Forelimb muscle (tissue), 1 donor: ENCODE measurements around the gene DCAF10. TPM values are rescaled to one million over a fixed set of nuclear protein-coding genes. Genes with fewer than 3 reads are reported as not detected.
"Not testable (repeated sequence)": the region's sequence is repeated elsewhere in the genome, so short reads cannot be mapped to it uniquely, and the experiment has no call there.

Source experiments
- DNase-seq: peaks from one replicate; pipeline ENCODE4 v3.0.0-alpha.2; 2013; ENCODE audit warnings: low read depth
- polyA plus RNA-seq: library from polyadenylated mRNA; unstranded; fragments of 120-200 nt; gene quantifications from one replicate; pipeline ENCODE4 v1.2.1, GENCODE V29; 2013; ENCODE audit not compliant: insufficient read length

DCAF10 gene, protein sequence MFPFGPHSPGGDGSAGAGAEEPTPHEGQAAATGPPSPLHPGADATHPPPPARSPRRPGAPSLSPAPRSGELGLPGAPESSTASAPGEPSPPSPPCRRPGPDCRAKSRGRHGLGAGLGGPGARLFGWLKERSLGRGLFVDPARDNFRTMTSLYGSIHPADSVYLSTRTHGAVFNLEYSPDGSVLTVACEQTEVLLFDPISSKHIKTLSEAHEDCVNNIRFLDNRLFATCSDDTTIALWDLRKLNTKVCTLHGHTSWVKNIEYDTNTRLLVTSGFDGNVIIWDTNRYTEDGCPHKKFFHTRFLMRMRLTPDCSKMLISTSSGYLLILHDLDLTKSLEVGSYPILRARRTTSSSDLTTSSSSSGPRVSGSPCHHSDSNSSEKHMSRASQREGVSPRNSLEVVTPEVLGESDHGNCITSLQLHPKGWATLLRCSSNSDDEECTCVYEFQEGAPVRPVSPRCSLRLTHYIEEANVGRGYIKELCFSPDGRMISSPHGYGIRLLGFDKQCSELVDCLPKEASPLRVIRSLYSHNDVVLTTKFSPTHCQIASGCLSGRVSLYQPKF
- polyA plus RNA-seq = 21.1 TPM

DNA sequence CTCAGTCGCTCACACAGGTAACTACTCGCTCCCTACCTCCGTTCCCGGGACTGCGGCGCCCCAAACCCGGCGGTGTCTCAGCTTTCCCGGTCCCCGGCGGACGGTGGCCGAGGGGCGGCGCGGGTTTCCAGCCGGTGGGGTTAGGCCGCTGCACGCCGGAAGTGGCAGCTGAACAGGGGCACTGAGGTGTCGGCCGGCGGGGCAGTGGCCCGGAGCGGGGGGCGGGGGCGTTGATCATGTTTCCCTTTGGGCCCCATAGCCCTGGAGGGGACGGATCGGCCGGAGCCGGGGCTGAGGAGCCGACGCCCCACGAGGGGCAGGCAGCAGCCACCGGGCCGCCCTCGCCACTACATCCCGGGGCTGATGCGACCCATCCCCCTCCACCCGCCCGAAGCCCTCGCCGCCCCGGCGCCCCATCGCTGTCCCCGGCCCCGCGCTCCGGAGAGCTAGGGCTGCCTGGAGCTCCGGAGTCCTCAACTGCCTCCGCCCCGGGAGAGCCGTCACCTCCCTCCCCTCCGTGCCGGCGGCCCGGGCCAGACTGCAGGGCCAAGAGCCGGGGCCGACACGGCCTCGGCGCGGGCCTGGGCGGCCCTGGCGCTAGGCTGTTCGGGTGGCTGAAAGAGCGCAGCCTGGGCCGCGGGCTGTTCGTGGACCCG, at the start of gene DCAF10:
Gene DCAF10 (plus strand): TSS at position 167 of the 656 bp plus-strand sequence. CDS start 70 bp downstream, at position 237.
- DNase-seq = no peak

DNA sequence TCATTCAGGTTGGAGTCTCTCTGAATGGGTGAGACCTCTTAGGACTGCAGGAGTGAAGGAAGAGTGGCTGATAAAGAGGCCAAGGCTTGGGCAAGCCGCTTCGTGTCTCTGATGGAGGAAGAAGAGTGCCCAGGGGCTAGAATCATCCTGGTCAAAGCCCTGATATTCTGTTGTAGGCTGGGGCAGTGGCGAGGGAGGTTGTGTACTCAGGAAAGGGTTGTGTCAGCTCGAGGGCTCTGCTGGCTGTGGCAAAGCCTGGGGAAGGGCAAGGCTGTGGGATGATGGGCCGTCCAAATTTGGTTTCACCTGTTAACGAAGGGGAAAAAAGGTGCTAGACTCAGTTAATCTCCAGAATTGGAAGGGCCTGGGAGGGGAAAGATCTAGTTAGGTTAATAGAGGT, 49.4 kb upstream of the DCAF10 start:
- no peak for DNase-seq

DNA sequence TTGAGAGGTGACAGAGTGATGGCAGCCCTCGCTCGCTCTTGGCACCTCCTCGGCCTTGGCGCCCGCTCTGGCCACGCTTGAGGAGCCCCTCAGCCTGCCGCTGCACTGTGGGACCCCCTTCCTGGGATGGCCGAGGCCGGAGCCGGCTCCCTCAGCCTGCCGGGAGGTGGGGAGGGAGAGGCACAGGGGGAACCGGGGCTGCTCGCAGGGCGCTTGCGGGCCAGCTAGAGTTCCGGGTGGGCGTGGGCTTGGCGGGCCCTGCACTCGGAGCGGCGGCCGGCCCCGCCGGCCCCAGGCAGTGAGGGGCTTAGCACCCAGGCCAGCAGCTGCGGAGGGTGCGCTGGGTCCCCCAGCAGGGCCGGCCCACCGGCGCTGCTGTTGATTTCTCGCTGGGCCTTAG, 48.9 kb upstream of the DCAF10 start:
- not testable (repeated sequence) for DNase-seq

GRCh38 chr9:37752112-37752511, 48.5 kb upstream of the DCAF10 start:
- DNase-seq = not testable (repeated sequence)

DNA sequence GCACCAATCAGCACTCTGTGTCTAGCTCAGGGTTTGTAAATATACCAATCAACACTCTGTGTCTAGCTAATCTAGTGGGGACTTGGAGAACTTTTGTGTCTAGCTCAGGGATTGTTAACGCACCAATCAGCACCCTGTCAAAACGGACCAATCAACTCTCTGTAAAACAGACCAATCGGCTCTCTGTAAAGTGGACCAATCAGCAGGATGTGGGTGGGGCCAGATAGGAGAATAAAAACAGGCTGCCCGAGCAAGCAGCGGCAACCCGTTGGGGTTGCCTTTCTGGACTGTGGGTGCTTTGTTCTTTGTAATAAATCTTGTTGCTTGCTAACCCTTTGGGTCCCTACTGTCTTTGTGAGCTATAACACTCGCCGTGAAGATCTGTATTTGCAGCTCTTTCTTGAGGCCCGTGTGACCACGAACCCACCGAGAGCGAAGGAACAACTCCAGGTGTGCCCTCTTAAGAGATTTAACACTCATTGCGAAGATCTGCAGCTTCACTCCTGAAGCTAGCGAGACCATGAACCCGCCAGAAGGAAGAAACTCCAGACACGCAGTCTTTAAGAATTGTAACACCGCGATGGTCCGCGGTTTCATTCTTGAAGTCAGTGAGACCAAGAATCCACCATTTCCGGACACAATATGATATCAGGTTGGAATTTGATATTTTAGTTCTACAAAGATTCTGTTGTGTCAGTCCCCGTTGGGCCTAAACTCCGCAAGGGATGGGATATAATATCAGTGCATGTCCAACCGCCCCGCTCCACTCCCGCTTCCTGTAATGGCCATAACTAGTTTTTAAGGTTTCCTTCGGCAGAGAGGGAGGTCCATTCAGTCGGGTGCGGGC, 47.7 kb upstream of the DCAF10 start:
- DNase-seq = no peak

GRCh38 chr9:37753489-37754190, 47.0 kb upstream of the DCAF10 start, which contains the start of gene TRMT10B:
Gene TRMT10B (plus strand): TSS chr9:37753805. CDS start chr9:37761932, 8,127 bp downstream.
- DNase-seq = peak; percentile 39

GRCh38 chr9:37758747-37759146, 41.9 kb upstream of the DCAF10 start:
- no peak for DNase-seq

DNA sequence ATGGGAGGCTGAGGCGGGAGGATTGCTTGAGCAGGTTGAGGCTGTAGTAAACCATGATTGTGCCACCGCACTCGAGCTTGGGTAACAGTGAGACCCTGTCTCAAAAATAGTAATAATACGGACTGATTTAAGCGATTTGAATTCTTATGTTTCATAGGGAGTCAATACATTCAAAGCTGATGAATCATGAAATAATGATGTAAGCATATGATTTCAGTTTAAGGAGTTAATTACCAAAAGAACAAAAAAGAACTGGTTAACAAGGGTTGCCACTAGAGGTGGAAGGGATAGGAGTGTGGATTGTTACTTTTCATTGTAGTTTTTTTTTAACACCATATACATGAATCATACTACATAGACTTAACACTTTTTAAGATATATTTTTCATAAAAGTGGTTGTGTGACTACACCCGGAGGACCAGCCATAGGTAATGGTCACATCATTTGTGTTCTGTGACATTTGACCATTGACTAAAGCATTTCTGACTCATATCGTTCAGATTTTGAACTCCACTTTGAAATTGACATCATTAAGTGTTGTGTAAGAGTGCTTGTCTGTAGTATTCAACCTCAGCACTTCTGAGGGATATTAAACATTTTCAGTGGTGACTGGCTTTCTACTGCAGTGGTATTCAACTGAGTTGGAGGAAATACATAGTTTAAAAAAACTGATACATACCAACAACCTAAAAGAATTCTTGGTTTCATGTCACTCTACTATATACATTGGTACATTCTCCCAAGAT, 40.0 kb upstream of the DCAF10 start:
- DNase-seq = no peak

DNA sequence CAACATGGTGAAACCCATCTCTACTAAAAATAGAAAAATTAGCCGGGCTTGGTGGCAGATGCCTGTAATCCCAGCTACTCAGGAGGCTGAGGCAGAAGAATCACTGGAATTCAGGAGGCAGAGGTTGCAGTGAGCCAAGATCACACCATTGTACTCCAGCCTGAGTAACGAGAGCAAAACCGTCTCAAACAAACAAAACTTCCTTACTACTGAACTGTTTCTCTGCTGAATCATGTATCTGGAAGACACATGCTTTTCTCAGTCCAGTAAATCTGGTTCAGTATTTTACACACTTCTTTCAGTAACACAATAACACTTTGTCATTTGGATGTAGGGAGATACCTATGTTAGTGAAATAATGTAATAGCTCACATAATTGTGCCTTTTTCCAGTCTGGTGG, 39.1 kb upstream of the DCAF10 start:
- no peak for DNase-seq

DNA sequence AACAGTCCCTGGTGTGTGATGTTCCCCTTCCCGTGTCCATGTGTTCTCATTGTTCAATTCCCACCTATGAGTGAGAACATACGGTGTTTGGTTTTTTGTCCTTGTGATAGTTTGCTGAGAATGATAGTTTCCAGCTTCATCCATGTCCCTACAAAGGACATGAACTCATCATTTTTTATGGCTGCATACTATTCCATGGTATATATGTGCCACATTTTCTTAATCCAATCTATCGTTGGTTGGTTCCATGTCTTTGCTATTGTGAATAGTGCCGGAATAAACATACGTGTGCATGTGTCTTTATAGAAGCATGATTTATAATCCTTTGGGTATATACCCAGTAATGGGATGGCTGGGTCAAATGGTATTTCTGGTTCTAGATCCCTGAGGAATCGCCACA, 35.3 kb upstream of the DCAF10 start:
- DNase-seq = not testable (repeated sequence)

DNA sequence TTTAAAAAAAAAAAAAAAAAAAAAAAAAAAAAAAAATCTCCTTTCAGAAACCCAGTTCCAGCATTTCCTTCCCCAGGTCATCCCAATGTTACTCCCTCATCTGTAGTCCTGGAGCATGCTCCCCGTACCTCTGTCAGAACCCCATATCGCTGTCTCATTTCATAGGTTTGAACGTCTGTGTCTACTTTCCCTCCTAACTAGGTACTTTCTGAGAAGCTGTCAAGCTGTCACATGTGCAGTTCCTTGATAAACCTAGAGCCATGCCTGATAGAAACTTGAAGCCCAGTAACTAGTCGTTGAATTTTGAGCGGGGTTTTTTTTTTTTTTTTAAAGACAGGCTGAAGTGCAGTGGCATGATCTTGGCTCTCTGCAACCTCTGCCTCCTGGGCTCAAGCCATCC, 31.3 kb upstream of the DCAF10 start:
- no peak for DNase-seq

- DNase-seq = no peak
These were observed 30.6 kb upstream of the DCAF10 start for GRCh38 chr9:37769995-37770394.

- no peak for DNase-seq
These were observed 25.2 kb upstream of the DCAF10 start for GRCh38 chr9:37775216-37775919.

DNA sequence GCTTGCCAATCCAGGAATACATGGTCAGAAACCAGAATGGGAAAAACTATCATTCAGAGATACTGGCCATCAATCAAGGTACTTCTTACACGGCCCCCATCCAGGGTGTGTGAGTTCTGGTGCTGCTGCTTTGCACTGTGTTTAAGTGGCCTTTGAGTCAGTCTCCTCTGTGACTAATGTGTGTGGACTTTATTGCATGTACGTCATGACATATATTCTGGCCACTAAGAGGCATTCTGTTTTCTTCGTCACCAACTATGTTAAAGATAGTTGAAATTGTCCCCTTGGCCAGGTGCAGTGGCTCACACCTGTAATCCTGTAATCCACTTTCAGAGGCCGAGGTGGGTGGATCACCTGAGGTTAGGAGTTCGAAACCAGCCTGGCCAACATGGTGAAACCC, 24.3 kb upstream of the DCAF10 start:
- DNase-seq = no peak

DNA sequence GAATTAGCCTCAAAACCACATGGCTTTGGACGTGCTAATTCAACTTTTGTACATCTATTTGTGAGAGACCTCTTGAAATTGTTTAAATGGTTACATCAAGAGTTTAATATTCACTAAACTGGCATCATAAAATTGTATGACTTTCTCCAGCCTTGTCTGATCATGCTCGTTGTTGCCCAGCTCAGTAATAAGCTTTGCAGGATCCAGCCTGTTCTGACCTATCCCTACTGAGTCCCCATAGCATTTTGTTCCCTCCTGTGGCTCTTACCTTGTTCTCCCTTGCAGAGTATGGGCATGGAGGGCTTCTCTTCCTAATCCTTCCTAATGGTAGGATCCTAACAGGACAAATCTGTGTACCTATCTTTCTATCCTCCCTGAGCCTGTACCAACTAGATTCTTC, 22.1 kb upstream of the DCAF10 start:
- no peak for DNase-seq

- DNase-seq = no peak
These were observed 16.3 kb upstream of the DCAF10 start for GRCh38 chr9:37784291-37784615.

- DNase-seq = peak; percentile 84
These were observed 15.7 kb upstream of the DCAF10 start, which contains the start of gene EXOSC3 for GRCh38 chr9:37784616-37785483. Gene EXOSC3 (minus strand): TSS chr9:37785064. CDS start chr9:37785044, 20 bp downstream.

DNA sequence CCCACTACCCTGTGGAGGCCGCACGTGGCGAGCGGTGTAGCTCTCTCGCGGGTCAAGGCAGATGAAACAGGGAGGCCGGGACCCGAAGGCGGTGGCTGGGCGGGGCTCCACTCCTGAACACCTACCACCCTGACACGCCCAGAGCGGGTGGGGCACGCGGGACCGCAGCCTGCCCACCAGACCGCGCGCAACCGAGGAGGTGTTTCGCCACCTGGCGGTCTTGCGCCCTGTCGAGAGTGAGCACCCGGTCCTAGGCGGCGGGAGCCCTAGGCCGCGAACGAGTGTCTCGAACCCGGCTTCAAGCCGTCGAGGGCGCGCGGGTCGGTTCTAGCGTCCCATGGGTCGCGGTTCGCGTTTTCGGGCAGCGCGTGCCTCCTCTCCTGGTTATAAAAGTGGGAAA, 13.5 kb upstream of the DCAF10 start:
- no peak for DNase-seq

DNA sequence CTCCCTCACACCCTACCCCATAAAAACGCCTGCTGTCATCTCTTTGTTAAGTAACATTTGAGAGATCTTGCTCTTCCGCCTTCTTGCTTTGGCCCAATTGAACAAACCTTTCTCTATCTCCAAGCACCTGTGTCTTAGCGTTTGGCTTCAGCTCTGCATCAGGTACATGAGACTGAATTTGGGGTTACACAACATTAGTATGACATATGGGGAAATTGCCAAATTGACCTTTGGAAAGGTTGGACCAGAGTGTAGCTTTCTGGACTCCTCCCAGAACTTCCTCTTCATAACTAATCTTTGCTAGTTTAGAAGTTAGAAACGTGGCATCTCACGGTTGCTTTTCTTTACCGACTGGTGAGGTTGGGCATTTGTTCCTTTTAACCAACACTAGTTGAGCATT, 12.3 kb upstream of the DCAF10 start:
- no peak for DNase-seq
